Lower leg skin (tissue), 4 donors: ENCODE measurements around the gene CLDN9. TPM values are rescaled to one million over a fixed set of nuclear protein-coding genes. Genes with fewer than 3 reads are reported as not detected.

ENCODE experiments used
- DNase-seq, 2 donors: peaks; one replicate each; pipeline ENCODE4 v3.0.0-alpha.2; 2019; ENCODE audit warnings: low spot score in 2 of 2
- H3K4me3 ChIP-seq: fragments of 200-600 bp; sonication (generic); 2 replicates; pipeline ENCODE4 v1.5.1; 2017; ENCODE audit warnings: mild to moderate bottlenecking, low read depth; ENCODE audit not compliant: poor library complexity, severe bottlenecking
- POLR2A ChIP-seq, 2 donors: fragments of 450-650 bp; IDR thresholded peaks; one replicate each; pipeline ENCODE4 v1.6.1; 2016 to 2017; ENCODE audit warnings: antibody characterized with exemption in 2 of 2, mild to moderate bottlenecking in 1 of 2, moderate library complexity in 1 of 2
- WGBS, 2 donors: methylation state at CpG; one replicate each; pipeline ENCODE4 v1.1.5; 2018; 5-methylcytosine and 5-hydroxymethylcytosine counted together
- intact Hi-C: fragments of 100-400 bp; cut with DNase I; formaldehyde crosslinking; loops from one replicate; pipeline ENCODE4 v1.15.0; 2023; ENCODE audit warnings: low total_unique reads
- total RNA-seq, 4 donors: library from RNA; depleted of rRNA; stranded (reverse); fragments of >200 nt; gene quantifications; one replicate each; pipeline ENCODE4 v1.1.0, GENCODE V29; 2016
- TF ChIP-seq, protein P1 (sequence below), 3 donors: fragments of 450-650 bp; IDR thresholded peaks; one replicate each; pipeline ENCODE4 v1.5.1; 2016; ENCODE audit warnings: antibody characterized with exemption in 3 of 3, mild to moderate bottlenecking in 3 of 3, moderate library complexity in 2 of 3

CLDN9 gene
- total RNA-seq, 4 donors from 2014 or later: 0.15 to 0.23 TPM; not detected in 2

DNA sequence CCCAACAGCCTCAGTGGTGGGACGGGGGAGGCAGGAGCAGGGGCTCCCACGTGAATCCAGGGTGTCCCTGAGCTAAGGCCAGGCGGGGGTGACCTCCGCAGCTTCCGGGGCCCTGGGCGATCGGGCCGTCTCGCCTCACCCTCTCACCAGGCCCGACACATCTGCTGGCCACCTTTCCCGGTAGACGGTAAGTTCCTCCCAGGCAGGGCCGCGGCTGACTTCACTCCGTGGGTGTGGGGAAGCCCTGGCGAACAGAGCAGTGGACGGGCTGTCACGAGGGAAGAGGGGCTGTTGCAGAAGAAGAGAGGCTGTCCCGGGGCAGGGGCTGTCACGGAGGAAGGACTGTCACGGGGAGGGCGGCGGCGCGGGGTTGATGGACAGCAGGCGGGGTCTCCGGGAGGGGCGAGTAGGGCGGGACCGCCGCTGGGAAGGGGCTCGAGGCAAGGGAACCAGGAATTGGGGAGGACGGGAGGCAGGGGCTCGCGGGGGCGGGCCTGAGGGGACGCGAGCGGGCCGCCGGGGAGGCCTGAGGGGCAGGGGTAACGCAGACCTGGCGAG is 33.0 kb upstream of the CLDN9 start:
- 2 to 7% methylated on average over 33 to 39 of the region's 43 CpGs for WGBS, 2 donors
- no peak overlapping the region for H3K4me3 ChIP-seq
- TF ChIP-seq POLR2A (IDR thresholded peaks at IDR 0.05): no peak
- TF ChIP-seq, protein P1, sequence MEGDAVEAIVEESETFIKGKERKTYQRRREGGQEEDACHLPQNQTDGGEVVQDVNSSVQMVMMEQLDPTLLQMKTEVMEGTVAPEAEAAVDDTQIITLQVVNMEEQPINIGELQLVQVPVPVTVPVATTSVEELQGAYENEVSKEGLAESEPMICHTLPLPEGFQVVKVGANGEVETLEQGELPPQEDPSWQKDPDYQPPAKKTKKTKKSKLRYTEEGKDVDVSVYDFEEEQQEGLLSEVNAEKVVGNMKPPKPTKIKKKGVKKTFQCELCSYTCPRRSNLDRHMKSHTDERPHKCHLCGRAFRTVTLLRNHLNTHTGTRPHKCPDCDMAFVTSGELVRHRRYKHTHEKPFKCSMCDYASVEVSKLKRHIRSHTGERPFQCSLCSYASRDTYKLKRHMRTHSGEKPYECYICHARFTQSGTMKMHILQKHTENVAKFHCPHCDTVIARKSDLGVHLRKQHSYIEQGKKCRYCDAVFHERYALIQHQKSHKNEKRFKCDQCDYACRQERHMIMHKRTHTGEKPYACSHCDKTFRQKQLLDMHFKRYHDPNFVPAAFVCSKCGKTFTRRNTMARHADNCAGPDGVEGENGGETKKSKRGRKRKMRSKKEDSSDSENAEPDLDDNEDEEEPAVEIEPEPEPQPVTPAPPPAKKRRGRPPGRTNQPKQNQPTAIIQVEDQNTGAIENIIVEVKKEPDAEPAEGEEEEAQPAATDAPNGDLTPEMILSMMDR (IDR thresholded peaks at IDR 0.05): no peak
- intact Hi-C loops: no loop called here
- no peak for DNase-seq

DNA sequence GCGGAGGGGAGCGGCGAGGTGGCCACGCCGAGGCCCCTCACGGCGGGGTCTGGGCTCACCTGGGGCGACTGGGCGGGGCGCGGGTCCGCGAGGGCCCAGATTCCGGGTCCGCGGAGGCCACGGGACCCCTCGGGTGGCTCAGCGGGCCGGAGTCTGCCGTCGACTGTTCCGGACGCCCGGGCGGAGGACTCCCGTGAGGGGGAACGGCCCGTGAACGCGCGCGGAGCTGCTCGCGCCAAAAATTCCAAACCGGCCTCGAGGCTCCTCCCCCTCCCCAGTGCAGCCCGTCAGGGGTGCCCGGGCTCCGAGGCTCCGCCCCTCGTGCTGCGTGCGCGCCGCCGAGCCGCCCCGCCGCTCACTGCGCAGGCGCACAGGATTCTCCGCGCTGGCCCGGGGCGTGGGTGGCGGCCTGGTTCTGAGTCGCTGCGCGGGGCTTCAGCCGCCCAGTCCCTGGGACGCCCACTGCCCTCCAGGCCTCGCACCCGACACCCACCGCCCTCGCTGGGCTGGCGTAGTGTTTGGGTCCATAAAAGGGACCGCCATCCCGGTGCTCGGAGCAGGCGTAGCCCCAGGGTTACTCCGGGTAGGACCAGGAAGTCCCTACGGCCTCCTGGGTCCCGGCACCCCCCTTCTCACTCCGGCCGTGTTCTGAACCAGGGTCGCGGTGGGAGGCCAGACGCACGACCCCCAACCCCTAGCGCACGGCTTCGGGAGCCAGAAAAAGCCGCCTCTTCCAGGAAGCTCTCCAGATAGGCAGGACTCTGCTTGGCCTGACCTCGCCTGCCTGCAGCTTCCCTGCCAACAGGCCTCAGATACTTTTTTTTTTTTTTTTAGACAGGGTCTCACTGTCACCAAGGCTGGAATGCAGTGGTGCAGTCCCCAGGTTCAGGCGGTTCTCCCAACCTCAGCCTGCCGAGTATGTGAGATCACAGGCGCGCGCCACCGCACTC is 32.2 kb upstream of the CLDN9 start, which contains the start of gene PKMYT1:
Gene PKMYT1, minus strand, starts transcription at position 220 of the 950 bp plus-strand sequence. CDS start 789 bp downstream, outside the sequence.
- 7 to 11% methylated on average over 55 to 78 of the region's 91 CpGs for WGBS, 2 donors
- peak in 1 of 2 donors; percentile 57 for TF ChIP-seq POLR2A (IDR thresholded peaks at IDR 0.05)
- TF ChIP-seq, protein P1 (IDR thresholded peaks at IDR 0.05): no peak
- H3K4me3 ChIP-seq: peak within 1 kb of the TSS; percentile 66
- peak; percentile 84 to 98 for DNase-seq
- intact Hi-C loops: no loop called here

GRCh38 chr16:2981177-2981898 is 31.4 kb upstream of the CLDN9 start:
- H3K4me3 ChIP-seq: no peak overlapping the region
- DNase-seq: no peak
- intact Hi-C loops: no loop called here
- WGBS, 2 donors: 66 to 69% methylated on average over 33 of the region's 33 CpGs
- no peak for TF ChIP-seq POLR2A (IDR thresholded peaks at IDR 0.05)
- TF ChIP-seq, protein P1 (IDR thresholded peaks at IDR 0.05): no peak

GRCh38 chr16:2981899-2982250 is 30.8 kb upstream of the CLDN9 start:
- DNase-seq: no peak
- WGBS, 2 donors: 73 to 74% methylated on average over 4 of the region's 4 CpGs
- intact Hi-C loops: no loop called here
- TF ChIP-seq, protein P1 (IDR thresholded peaks at IDR 0.05): no peak
- TF ChIP-seq POLR2A (IDR thresholded peaks at IDR 0.05): no peak
- no peak overlapping the region for H3K4me3 ChIP-seq

DNA sequence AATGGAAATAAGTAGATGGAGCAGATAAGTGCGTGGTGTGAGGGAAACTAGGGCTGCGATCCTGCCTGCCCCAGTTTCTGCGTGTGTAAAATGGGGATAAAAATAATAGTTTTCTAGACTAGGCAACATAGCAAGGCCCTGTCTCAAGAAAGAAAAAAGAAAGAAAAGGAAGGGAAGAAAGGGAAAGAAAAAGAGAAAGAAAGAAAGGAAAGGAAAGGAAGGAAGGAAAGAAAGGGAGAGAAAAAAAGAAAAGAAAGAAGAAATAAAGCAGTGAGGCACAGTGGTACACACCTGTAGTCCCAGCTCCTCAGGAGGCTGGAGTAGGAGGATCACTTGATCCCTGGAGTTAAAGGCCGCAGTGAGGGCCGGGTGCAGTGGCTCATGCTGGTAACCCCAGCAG is 30.3 kb upstream of the CLDN9 start:
- intact Hi-C loops: no loop called here
- TF ChIP-seq, protein P1 (IDR thresholded peaks at IDR 0.05): no peak
- TF ChIP-seq POLR2A (IDR thresholded peaks at IDR 0.05): no peak
- WGBS, 2 donors: 75 to 76% methylated on average over 5 of the region's 5 CpGs
- DNase-seq: no peak
- H3K4me3 ChIP-seq: no peak overlapping the region
